Osteoblast (primary cell): ENCODE results near the gene WDR45B. TPM values are rescaled to one million over a fixed set of nuclear protein-coding genes. Genes with fewer than 3 reads are reported as not detected.

Experiments
- DNase-seq: peaks from one replicate; pipeline ENCODE4 v3.0.0; 2011; ENCODE audit warnings: low spot score, mixed read lengths; ENCODE audit not compliant: insufficient read length; ENCODE audit errors: missing footprints
- H2AFZ ChIP-seq: 2 replicates; pipeline ENCODE4 v1.6.0; 2011; ENCODE audit warnings: mild to moderate bottlenecking, low read length
- H3K27ac ChIP-seq: 2 replicates; pipeline ENCODE4 v1.5.1; 2011; ENCODE audit warnings: mild to moderate bottlenecking, low read depth, low read length, moderate library complexity
- H3K27me3 ChIP-seq: 2 replicates; pipeline ENCODE4 v1.6.0; 2012; ENCODE audit warnings: mild to moderate bottlenecking, control low read depth, inconsistent platforms, low read length, moderate library complexity; ENCODE audit not compliant: insufficient read depth
- H3K36me3 ChIP-seq: 2 replicates; pipeline ENCODE4 v1.5.1; 2011; ENCODE audit warnings: mild to moderate bottlenecking, low read length, control low read depth, moderate library complexity; ENCODE audit not compliant: insufficient read depth
- H3K4me1 ChIP-seq: 2 replicates; pipeline ENCODE4 v1.5.1; 2011; ENCODE audit warnings: mild to moderate bottlenecking, low read length, control low read depth, moderate library complexity; ENCODE audit not compliant: insufficient read depth
- H3K4me2 ChIP-seq: 2 replicates; pipeline ENCODE4 v1.6.0; 2011; ENCODE audit warnings: mild to moderate bottlenecking, low read length; ENCODE audit not compliant: insufficient read depth
- H3K4me3 ChIP-seq: fragments of 200-600 bp; sonication (generic); 3 replicates; pipeline ENCODE4 v1.5.1; 2012; ENCODE audit warnings: mild to moderate bottlenecking, low read length, inconsistent platforms; ENCODE audit not compliant: insufficient read depth
- H3K79me2 ChIP-seq: 2 replicates; pipeline ENCODE4 v1.6.0; 2012; ENCODE audit warnings: mild to moderate bottlenecking, low read length, control low read depth, inconsistent platforms; ENCODE audit not compliant: insufficient read depth
- H3K9me3 ChIP-seq: 2 replicates; pipeline ENCODE4 v1.5.1; 2011; ENCODE audit warnings: low read depth, low read length, control low read depth
- H4K20me1 ChIP-seq: 2 replicates; pipeline ENCODE4 v1.6.0; 2012; ENCODE audit warnings: mild to moderate bottlenecking, low read length, control low read depth; ENCODE audit not compliant: insufficient read depth
- total RNA-seq: library from RNA; depleted of rRNA; stranded (reverse); fragments of >200 nt; gene quantifications from 2 replicates; pipeline ENCODE4 v1.2.3, GENCODE V29; 2012
- TF ChIP-seq, protein P1 (sequence below): IDR thresholded peaks from 2 replicates; pipeline ENCODE4 v1.5.1; 2011; ENCODE audit warnings: mild to moderate bottlenecking, low read depth, low read length, moderate library complexity; ENCODE audit errors: extremely low read depth

The WDR45B gene
- total RNA-seq, 1 donor: 66.2 TPM

DNA sequence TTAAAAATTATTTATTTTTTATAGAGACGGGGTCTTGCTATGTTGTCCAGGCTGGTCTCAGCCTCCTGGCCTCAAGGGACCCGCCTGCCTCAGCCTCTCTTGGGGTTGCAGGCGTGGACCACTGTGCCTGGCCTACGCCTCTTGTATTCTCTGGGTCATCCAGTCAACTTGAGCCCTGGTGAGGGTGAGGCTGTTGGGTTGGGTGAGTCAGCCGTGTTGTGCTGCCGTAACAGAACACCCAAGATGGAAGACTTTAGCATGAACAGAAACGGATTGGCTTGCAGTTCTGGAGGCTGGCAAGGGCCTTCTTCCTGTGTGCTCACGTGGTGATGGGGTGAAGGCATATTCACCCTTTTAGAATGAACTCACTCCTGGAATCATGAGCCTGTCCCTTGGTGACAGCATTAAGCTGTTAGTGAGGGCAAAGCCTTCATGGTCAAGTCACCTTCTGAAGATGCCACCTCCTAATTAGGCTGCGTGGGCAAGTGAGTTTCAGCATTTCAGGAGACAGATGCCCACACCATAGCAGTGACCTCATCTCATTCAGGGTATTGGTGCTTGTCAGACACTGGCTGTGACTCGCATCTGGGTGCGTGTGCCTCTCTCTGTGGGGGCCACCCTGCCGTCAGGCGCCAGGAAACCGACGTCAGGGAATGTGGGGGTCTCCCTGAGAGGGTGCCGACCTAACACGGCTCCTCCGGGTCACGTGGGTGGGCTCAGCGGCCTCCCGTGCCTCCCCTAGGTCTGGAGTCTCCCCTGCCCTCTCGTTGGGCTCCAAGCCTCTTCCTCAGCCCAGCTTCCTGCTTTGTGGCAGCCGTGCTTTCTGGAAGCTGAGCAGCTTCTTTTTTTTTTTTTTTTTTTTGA is 49.8 kb downstream of the WDR45B start:
- Histone ChIP-seq H3K4me1 (peaks cover 15% of the 10 kb centered on the region), H3K27me3 (no peaks in the 10 kb centered on the region), H3K36me3 (peaks cover 63% of the 10 kb centered on the region), H3K27ac (peak overlapping the region; percentile 82), H4K20me1 (peaks cover 4% of the 10 kb centered on the region), H3K79me2 (peaks cover 70% of the 10 kb centered on the region), H2AFZ (no peak overlapping the region), H3K4me2 (peak overlapping the region; percentile 14), H3K4me3 (no peak overlapping the region), H3K9me3 (no peaks in the 10 kb centered on the region)
- DNase-seq: peak; percentile 98
- TF ChIP-seq, protein P1, sequence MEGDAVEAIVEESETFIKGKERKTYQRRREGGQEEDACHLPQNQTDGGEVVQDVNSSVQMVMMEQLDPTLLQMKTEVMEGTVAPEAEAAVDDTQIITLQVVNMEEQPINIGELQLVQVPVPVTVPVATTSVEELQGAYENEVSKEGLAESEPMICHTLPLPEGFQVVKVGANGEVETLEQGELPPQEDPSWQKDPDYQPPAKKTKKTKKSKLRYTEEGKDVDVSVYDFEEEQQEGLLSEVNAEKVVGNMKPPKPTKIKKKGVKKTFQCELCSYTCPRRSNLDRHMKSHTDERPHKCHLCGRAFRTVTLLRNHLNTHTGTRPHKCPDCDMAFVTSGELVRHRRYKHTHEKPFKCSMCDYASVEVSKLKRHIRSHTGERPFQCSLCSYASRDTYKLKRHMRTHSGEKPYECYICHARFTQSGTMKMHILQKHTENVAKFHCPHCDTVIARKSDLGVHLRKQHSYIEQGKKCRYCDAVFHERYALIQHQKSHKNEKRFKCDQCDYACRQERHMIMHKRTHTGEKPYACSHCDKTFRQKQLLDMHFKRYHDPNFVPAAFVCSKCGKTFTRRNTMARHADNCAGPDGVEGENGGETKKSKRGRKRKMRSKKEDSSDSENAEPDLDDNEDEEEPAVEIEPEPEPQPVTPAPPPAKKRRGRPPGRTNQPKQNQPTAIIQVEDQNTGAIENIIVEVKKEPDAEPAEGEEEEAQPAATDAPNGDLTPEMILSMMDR: no peak

DNA sequence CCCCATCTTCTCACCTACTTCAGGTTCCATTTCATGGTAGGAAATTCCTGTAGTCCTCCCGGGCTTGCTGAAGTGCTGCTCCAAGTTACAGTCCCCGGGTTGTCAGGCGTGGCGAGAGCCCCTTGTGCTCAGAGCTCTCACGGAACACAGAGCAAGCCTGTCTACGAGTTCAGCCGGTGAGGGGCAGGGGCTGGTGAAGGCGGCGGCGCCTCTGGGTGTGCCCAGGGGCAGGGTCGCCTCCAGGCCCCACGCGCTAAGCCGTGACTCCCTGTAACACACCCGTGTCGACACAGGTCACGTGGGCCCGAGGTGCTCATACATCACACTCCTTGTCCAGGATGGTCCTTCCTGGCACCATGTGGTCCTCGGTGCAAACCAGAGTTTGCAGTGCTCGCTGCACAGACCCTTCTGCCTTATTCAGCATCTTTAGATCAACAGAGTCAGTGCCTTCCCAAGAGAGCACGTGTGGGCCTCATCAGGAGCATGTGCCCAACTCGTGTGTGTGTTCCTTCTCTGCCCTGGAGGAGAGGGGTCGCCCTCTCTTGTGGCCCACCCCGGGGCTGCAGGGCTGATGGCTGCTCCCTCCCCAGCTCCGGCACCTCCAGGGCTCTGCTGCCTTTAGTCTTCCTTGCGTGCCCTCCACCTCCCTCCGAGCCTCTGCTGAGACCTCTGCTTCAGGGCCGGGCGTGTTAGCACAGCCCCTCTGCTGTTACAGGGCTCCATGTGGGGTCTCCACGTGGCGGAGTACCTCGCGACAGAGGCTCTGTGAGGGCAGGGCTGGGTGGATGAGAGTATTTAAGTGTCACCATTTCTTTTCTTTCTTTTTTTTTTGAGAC is 51.2 kb downstream of the WDR45B start:
- Histone ChIP-seq H3K36me3 (peaks cover 49% of the 10 kb centered on the region), H4K20me1 (peaks cover 8% of the 10 kb centered on the region)
- peak; percentile 80 for DNase-seq

DNA sequence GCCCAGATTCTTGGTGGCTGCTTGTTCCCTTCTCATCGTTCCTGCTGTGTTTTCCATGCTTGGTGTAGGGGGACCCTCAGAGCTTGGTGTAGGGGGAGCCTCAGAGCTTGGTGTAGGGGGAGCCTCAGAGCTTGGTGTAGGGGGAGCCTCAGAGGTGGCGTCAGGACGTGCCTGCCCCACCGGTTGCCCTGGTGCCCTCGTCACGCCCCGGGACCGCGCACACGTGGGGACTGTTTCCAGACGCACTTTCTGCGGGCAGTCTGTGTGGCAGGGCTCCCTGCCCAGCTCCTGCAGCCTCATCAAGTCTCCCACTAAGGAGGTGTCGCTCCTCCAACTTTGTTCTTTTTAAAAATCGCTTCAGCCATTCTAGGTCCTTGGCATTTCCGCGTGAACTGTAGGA is 51.9 kb downstream of the WDR45B start:
- TF ChIP-seq, protein P1: no peak
- Histone ChIP-seq H3K27me3 (no peaks in the 10 kb centered on the region), H3K9me3 (no peaks in the 10 kb centered on the region), H2AFZ (no peak overlapping the region), H3K79me2 (peaks cover 54% of the 10 kb centered on the region), H3K4me3 (no peak overlapping the region), H4K20me1 (peaks cover 9% of the 10 kb centered on the region), H3K4me1 (peaks cover 18% of the 10 kb centered on the region), H3K27ac (no peak overlapping the region), H3K4me2 (no peak overlapping the region), H3K36me3 (peaks cover 42% of the 10 kb centered on the region)
- DNase-seq: no peak

More for the DNA sequence above, 51.2 kb downstream of the WDR45B start:
- Histone ChIP-seq H3K27me3 (no peaks in the 10 kb centered on the region), H3K4me2 (no peak overlapping the region), H3K79me2 (peaks cover 60% of the 10 kb centered on the region), H3K9me3 (no peaks in the 10 kb centered on the region), H3K27ac (no peak overlapping the region), H3K4me3 (no peak overlapping the region), H3K4me1 (peaks cover 18% of the 10 kb centered on the region), H2AFZ (no peak overlapping the region)
- TF ChIP-seq, protein P1: no peak

DNA sequence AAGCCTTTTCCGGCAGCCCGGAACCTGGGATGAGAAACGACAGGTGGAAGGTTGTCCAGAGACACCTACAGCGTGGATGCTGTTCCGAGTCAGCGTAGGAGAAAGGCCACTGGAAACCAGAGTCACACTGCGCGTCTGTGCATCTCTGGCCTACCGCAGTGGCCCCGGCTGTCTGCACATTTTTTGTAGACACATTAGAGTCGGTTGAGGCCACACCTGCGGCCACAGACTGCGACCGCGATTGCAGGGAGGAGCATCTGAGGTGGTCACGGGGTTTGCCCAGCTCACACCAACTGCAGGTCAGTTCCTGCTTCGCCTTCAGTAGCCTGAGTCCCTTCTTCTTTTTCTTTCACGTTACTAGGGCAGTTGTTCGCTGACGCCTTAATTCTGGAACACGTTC is 52.4 kb downstream of the WDR45B start:
- TF ChIP-seq, protein P1: no peak
- no peak overlapping the region for H2AFZ ChIP-seq
- H3K4me3 ChIP-seq: no peak overlapping the region
- peaks cover 18% of the 10 kb centered on the region for H3K4me1 ChIP-seq
- H3K27ac ChIP-seq: no peak overlapping the region
- H4K20me1 ChIP-seq: peaks cover 11% of the 10 kb centered on the region
- peaks cover 50% of the 10 kb centered on the region for H3K79me2 ChIP-seq
- H3K4me2 ChIP-seq: no peak overlapping the region
- H3K27me3 ChIP-seq: no peaks in the 10 kb centered on the region
- no peaks in the 10 kb centered on the region for H3K9me3 ChIP-seq
- H3K36me3 ChIP-seq: peaks cover 39% of the 10 kb centered on the region
- no peak for DNase-seq
